Islet precursor cell (in vitro differentiated cells): Measurements from ENCODE around the gene KIF21A.

Source experiments
- DNase-seq: peaks from one replicate; pipeline ENCODE4 v3.0.0-alpha.2; 2018

The KIF21A gene

DNA sequence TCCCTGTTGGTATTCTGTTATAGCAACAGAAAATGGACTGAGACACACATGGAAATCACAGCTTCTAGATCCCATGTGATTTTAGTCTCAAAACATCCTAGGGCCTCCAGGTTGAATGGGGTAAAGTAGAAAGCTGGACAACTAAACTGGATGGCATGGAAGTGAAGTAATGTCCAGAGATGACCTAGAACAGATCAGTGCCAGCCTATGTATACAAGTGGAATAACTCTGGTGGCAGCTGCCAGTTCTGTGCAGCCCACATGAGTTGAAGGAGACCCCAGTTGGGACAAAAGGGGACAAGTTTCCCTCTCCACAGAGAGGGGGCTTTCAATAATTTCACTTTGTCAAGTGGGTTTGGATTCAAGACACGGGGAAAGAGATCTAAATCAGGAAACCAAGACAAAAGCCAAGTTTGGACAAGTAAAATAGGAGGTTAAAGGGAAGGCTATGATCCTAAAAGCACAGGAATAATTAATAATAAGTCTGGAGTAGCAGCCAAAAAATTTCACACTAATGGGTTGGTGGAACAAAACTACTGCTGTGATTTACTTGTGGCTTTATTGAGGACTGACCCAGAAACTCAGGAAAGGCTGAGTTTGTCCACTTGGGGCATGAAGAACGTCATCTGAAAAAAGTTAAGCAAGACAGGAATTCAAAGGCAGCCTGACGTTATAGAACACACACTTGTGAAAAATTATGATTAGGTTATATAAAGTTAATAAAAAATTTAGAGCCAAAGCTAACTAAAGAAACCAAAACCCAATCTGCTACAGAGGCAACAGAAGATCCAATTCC, 11.7 kb downstream of the KIF21A start:
- no peak for DNase-seq

DNA sequence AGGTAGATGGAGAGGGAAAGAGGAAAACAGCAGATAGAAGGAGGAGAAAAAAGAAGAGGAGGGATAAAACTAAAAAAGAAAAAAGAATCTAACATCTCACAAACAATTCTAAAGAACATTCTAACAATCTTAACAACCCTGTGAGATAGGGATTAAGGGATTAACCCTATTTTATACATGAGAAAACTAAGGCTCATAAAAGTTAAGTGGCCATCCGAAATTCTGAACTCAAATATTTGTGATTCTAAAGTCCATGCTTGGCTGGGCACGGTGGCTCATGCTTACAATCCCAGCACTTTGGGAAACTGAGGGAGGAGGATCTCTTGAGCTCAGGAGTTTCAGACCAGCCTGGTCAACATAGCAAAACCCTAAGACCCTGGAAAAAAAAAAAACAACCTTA, 13.1 kb downstream of the KIF21A start:
- DNase-seq: no peak

DNA sequence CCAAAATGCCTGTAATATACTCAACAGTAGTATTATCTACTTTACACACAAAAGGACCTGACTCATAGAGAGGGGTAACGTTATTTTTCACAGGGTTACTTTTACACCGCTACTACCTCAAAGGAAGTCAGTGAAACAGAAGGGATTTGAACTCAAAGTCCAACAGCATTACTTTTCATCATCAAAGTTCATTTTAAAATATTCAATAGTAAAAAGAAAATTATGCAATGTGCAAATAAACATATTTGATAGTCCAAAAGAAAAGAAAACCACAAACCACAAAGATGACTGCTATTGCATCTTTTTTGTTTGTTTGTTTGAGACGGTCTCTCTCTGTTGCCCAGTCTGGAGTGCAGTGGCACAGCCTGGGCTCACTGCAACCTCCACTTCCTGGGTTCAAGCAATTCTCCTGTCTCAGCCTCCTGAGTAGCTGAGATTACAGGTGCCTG, 15.5 kb downstream of the KIF21A start:
- DNase-seq: no peak

DNA sequence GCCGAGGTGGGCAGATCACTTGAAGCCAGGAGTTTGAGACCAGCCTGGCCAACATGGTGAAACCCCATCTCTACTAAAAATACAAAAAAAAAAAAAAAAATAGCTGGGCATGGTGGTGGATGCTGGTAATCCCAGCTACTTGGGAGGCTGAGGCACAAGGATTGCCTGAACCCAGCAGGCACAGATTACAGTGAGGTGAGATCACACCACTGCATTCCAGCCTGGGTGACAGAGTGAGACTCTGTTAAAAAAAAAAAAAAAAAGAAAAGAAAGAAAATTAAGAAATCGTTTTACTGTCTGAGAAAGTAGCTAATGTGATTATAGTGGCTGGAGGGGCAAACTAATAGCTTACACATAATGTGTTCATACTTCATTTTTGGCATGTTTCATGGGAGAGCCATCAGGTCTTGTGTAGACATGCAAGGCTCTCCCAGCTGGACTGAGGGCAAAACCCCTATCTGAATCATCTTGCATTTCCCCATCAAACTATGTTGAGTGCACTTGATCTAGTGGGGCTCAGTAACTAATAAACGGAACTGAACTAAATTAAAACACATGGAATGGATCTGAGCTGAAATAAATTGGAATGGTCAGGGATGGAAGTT, 16.2 kb downstream of the KIF21A start:
- DNase-seq: no peak

DNA sequence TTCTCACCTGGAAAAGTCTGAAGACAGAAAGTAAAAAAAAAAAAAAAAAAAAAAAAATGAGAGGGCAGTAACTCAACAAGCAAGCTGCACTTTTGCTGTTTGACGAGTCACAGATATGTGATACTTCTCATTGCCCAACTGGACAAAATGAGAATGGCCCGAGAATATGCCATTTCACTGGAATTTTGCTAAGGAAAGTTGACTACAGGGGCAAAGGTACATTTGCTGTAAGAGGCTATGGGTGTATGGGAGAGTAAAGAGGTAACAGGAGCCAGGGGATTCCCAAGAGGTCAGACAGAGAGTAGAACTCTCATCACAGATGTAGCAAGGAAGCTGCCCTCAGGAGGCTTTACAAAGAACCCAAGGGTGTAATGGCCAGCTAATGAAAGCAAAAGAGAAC, 22.9 kb downstream of the KIF21A start:
- no peak for DNase-seq

DNA sequence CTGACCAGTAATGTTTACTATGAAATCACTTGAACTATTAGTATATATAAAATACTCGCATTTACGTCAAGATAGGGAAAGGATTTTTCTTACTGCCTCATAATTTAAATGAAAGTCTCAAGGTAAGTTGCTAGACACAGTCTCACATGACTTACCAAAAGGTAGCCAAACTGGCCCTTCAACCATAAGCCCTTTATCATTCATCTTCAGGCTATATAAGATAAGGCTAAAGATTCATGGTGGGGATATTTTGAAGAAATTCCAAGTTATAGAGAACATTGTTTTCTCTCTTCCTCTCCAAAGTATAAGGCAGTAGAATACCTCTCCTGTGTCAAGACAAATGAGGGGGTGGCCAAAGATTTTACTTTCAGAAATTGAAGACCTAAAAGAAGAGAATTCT, 23.4 kb downstream of the KIF21A start:
- no peak for DNase-seq

DNA sequence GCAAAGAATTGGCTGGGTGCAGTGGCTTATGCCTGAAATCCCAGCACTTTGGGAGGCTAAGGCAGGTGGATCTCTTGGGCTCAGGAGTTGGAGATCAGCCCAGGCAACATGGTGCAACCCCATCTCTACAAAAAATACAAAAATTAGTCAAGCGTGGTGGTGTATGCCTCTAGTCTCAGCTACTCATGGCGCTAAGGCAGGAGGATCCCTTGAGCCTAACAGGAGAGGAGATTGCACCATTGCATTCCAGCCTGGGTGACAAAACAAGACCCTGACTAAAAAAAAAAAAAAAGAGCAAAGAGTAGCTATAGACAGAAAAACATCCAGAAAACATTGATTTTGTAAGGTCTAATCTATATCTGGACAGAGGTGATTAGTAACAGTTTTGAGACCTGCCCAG, 25.0 kb downstream of the KIF21A start:
- DNase-seq: no peak

DNA sequence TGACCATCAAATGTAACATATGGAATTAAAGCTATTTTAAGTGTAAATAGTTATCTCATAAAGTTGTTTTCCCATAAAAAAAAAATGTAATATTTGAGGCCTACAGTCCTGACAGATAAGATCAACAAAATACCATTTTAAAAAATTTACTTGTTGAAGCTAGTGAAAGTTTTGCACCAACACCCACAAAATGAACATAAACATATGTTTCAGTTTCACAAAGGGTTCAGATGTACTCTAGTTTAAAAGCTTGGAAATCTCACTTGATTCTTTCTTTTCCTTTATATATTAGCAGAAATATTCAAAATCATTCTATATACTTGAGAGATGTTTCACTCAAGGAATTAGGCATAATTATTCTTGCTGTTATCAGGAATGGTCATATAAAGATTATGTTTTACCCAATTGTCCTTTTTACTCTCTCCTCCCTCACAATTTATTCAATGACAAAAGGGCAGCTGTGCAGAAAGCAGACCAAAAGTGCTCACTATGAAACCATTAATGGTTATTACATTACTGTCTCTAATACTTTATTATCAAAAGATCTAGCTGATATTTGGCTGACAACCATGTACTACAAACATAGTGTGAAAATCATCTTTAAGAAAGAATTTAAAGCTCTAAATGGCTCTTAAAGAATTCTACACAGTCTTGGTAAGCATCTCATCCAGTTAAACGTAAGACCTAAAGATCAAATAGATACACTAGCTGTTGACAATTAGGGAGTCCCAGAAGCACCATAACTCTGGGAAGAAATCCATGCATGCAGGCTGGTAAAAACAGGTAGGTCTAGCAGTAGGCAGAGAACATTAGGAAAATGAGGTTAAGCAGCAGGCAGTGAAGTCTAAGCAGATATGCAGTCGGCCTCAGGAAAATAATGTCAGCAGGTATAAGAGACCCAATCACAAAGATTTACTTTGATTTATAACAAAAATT, 28.8 kb downstream of the KIF21A start:
- no peak for DNase-seq

DNA sequence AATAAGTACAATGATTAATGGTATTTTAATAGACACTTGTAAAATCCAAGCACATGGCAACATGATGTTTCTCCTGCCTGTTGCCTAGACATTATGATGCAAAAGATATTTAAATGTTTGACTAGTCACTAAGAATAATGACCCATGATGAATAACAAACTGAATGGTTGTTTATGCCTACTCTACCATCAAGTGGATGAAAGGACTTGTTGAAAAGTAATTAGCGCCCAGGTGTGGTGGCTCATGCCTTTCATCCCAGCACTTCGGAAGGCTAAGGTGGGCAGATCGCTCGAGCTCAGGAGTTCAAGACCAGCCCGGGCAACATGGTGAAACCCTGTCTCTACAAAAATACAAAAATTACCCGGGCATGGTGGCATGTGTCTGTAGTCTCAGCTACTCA, 30.7 kb downstream of the KIF21A start:
- DNase-seq: no peak

DNA sequence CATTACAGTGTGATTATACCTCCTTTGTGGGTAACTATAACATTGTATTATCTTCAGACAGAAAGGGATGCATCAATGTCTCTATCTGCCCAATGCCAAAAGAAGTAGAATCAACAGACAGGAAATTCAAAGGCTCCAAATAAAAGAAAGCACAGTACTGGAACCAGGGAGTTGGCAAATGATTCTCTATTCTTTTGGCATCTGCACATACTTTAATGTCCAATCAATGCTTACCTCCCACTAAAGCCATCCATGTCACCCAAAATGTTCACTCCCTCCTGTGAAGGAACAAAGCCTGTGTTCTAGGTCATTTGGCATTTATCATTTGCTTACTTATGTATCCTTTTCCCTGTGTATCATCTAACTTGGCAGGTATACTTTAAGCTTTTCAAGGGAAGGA, 36.7 kb downstream of the KIF21A start:
- no peak for DNase-seq

DNA sequence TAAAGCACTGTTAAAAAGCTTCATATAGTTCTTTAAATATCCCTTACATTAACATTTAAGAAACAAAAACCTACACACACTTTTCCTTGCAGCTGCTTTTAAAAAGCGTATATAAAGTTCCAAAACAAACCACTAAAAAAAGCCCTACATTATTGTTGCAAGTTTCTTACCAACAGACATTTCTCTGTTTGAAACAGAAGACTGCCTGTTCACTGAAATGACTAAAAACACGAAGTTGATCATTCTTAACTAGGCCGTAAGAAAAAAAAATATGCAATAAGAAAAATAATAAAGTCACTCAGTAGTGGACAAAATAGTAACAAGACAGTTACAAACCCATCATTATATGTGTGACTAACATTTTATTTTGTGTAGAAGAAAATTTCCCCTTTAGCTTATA, 37.3 kb downstream of the KIF21A start:
- no peak for DNase-seq

DNA sequence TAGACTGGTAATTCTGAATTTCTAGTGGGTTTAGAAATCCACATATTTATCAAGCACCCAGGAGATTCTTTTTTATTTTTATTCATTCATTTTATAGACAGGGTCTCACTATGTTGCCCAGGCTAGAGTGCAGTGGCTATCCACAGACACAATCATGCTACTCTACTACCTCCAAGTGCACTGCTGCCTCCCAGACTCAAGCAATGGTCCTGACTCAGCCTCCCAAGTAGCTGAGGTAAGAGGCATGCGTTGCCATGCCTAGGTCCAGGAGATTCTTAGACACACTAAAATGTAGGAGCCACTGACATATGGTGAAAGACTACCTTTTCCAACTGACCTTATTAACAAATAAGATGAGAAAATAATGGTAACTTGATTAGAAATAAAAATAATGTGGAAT, 38.9 kb downstream of the KIF21A start:
- no peak for DNase-seq

DNA sequence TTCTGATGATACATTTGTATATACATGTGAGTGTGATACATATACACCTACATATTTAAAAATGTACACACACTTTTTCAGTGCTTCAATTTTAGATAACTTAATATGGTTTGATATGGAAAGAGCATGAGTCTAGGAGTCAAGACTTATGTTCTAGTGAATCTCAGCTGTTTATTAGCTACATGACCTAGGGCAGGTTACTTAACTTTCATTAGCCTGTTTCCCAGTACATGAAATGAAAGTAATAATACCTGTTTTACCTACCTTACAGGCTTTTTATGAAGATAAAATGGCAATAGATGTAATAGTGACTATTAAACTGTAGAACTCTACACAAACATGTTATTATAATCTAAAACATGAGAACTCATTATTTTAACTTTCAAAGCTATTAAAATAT, 39.5 kb downstream of the KIF21A start:
- DNase-seq: no peak

DNA sequence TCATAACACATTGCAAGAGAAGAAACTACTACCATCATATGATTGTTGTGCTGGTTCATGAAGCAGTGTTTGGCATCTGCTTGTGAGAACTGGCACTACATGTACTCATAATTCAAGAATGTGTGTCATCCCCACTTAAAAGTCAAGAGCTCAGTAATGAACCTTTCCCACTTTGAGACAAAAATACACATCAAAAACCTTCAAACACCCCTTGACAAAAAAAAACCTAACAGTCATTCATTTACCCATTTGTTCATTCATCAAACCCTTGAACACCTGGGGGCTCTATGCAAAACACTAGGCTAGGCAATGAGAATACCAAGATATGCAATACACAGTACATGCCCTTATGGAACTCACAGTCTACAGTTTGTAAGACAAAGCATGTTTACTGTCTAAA, 40.0 kb downstream of the KIF21A start:
- no peak for DNase-seq

DNA sequence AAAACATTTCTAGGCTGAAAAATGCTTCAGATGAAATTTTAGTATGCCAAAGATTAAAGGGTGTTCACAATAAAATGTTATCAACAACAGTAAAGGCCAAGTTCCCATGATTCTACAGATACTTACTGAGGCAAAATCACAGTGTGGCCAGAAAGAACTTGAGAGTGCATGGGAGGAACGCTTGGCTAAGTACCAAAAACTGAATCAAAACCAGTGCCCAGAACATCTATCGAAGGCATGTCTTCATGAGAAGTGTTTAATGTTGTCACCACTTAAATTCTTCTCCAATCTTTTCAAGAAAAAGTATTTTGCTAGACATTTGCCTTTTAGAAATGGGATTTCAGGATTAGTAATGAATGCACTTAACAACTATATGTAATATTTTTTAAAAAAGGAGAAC, 41.5 kb downstream of the KIF21A start:
- no peak for DNase-seq

DNA sequence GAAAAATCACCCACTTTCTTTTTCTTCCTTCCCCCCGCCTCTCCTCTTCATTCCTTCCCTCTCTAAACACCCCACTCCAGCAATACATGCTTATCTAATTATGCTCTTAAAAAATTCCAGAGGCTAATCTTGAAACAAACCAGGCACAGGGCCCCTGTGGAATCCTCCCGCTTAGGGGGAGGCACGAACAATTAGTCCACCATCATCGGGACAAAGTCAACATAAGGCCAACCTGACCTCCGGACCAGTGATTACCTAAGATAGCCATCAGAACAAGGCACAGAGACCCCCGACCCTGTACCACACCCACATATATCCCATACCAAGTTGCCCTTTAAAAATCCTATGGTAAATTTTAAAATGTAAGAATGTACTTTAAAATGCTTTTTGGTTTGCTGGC, 47.1 kb downstream of the KIF21A start:
- peak; percentile 59 for DNase-seq

DNA sequence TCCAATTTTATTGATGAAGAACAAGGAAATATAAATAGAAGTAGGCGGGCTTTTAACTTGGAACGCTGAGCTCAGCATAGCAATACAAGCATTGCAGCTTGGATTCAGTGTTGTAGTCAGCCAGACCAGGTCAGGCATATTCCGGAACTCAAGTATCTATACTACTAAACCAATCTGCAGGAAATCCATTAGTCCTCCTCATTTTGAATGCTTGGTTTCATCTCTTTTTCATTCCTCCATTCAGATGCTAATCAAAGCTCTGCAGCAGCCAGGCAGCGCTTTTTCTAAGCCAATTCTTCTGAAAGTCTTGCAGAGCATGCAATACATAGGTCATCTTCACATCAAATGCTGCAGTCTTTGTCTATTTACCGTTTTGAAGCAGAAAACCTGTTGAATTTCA, 49.0 kb downstream of the KIF21A start:
- DNase-seq: no peak

DNA sequence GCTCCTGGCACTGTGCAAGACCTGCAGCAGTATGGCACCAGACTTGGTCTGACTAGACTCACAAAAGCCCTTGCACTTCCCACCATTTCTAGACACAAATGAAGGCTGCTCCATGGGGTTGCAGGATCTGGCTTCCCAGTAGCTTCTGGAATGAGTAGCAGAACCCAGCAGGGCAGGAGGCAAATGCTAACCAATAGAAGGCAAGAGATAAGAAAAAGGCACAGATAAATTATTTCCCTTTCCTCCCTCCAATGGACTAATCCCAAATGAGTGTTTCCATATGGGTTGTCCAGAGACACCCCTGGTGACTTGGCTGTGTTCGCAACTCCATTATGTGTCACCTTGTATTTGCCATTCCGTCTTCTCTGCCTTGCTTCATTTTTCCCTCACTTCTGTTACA, 49.7 kb downstream of the KIF21A start:
- no peak for DNase-seq

DNA sequence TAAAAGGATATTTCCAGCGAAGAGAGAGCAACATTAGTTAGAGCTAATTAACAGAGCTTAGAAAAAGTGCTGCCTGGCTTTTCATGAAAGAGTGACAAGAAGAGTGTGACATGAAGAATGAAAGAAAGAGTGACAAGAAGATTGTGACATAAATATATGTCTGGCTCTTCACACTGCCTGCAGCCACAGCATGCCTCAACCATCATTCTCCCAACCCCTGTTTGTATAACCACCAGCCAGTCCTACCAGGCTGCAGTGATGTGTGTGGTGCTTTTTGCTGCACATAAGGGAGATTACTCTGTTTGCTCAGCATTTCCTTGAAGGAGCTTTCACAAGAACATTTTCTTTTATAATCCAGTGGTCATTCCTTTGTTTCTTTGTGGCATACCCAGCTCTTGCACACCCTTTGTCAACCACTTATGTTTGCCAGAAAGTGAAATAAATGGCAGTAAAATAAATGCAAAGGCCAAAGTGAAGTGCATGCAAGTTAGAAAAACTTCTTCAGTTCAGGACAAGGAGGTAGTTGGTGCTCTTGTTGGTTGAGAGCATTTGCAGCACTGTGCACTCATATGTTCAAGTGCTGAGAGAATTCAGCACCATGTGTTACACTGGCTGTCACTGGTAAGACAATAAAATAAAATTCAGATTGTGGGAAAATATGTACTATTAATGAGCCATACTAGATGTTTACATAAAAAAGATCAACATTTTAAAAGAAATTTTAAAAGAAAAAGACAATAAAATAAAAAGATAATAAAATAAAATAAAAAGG, 50.6 kb downstream of the KIF21A start:
- DNase-seq: no peak

DNA sequence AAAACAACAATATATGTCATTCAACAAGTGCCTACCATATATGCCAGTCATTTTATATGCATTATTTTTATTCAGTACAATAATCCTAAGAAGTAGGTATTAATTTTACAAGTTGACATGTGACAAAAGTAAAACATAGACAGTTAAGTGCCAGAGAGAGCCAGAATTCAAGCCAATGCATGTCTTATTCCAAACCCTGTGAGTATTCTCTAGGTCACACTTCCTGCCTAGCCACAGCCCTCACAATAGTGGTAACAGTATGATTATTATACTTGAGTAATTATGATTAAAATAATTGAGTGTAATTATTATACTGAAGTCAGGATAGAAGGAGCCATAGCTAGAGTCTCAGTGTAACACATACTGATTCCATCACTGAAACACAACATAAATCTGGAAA, 52.2 kb downstream of the KIF21A start:
- no peak for DNase-seq

DNA sequence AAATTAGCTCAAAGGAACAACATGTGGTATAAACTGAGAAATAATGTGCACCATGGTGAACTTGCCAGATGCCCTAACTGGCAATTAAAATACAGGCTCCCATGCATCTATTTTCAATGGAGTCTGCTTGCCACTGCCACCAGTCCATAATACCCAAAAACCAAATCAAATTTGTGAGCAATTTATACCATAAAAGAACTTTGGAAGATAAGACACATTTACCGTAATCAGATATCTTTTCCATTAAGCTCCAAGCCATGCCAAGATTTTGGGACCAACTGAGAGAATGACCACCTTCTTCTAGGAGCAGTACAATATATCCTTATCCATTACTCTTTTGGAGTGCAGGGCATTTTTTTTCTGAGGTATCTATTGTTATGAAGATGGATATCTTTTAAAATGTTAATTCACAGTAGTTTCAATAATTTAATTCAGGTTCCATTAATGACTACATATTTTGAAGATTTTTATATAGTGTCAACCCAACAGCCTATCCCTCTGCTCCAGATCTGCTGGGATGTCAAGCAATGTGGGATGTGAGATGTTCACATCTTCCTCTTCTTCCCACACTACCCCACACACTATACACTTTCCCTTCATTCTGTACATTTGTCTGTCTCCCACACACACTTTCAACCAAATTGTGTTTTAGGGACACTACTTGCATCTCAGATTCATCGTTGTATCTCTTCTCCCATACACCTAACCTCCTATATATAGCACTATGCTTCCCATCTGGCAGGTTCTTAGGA, 53.3 kb downstream of the KIF21A start:
- no peak for DNase-seq

DNA sequence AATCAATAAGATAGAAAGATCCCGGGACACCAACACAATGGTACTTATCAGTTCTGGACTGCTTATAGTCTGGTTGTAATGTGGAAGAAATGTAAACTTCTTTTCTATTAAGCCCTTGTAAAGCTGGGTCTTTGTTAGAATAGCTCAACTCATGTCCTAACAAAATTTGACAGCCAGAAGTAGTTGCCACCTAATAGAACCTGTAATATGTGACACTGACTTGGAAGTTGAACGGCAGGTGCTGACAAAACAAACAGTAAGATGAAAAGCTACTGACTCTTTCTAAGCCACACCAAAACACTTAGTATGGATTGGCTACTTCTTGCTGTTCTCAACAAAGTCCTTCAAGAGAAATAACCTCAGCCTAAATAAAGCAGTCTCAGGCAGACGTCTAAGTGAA, 56.6 kb downstream of the KIF21A start:
- no peak for DNase-seq
